ENCODE data around the gene GRID2. TPM values are rescaled to one million over a fixed set of nuclear protein-coding genes. Genes with fewer than 3 reads are reported as not detected.
"Not testable (repeated sequence)": the region's sequence is repeated elsewhere in the genome, so short reads cannot be mapped to it uniquely, and the experiment has no call there.

Gene GRID2
- total and polyA plus RNA-seq, 11 donors = 0.29 to 0.38 (median 0.33) TPM; not detected in 8

- Histone ChIP-seq H3K4me1 (no peaks in the 10 kb centered on the region), H3K27ac (no peak overlapping the region), H3K9me3 (peaks cover 0 to 20% (median 0%) of the 10 kb centered on the region in 12 donors), H3K27me3 (no peaks in the 10 kb centered on the region), H3K36me3 (no peaks in the 10 kb centered on the region), H3K4me3 (no peak overlapping the region)
- WGBS, 4 donors = 89 to 98% (median 92%) methylated on average over 4 of the region's 4 CpGs
- intact Hi-C loops (cut with DNase I) = no loop called here
- TF ChIP-seq POLR2A (IDR thresholded peaks at IDR 0.05) (no peak), CTCF (IDR thresholded peaks at IDR 0.05) (no peak)
- no peak for DNase-seq
- no peak for ATAC-seq
These were observed 129.5 kb downstream of the GRID2 start for GRCh38 chr4:92433272-92433758.

GRCh38 chr4:92438722-92439121 lies 135.0 kb downstream of the GRID2 start:
- H3K27me3 ChIP-seq; H3K36me3 ChIP-seq; H3K27ac ChIP-seq; intact Hi-C loops (cut with DNase I); H3K4me3 ChIP-seq; ATAC-seq; DNase-seq; H3K4me1 ChIP-seq; H3K9me3 ChIP-seq: not testable (repeated sequence)
- 73 to 82% (median 80%) methylated on average over 6 of the region's 6 CpGs for WGBS, 4 donors

GRCh38 chr4:92442131-92442530 lies 138.4 kb downstream of the GRID2 start:
- H3K9me3 ChIP-seq; H3K36me3 ChIP-seq; H3K27me3 ChIP-seq; intact Hi-C loops (cut with DNase I); DNase-seq; ATAC-seq; H3K27ac ChIP-seq; H3K4me3 ChIP-seq; H3K4me1 ChIP-seq: not testable (repeated sequence)
- 76 to 96% (median 94%) methylated on average over 15 to 20 of the region's 20 CpGs for WGBS, 4 donors

DNA sequence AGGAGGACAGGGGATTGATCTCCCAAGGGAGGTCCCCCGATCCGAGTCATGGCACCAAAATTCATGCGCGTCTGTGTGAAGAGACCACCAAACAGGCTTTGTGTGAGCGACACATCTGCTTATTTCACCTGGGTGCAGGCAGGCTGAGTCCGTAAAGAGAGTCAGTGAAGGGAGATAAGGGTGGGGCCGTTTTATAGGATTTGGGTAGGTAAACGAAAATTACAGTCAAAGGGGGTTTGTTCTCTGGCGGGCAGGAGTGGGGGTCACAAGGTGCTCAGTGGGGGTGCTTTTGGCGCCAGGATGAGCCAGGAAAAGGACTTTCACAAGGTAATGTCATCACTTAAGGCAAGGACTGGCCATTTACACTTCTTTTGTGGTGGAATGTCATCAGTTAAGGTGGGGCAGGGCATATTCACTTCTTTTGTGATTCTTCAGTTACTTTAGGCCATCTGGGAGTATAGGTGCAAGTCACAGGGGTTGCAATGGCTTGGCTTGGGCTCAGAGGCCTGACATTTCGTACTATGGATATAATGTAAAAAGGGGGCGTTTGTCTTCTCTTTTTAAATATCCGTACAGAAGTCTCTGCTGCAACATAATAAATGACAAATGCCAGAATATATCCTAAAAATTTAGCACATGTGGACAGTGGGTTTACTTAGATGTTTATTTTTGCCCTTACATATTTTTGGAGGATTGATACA lies 140.5 kb downstream of the GRID2 start:
- WGBS, 4 donors = 84 to 90% (median 86%) methylated on average over 13 of the region's 13 CpGs
- H3K9me3 ChIP-seq; DNase-seq; ATAC-seq; H3K27ac ChIP-seq; H3K4me1 ChIP-seq; H3K36me3 ChIP-seq; H3K4me3 ChIP-seq; intact Hi-C loops (cut with DNase I); H3K27me3 ChIP-seq: not testable (repeated sequence)

DNA sequence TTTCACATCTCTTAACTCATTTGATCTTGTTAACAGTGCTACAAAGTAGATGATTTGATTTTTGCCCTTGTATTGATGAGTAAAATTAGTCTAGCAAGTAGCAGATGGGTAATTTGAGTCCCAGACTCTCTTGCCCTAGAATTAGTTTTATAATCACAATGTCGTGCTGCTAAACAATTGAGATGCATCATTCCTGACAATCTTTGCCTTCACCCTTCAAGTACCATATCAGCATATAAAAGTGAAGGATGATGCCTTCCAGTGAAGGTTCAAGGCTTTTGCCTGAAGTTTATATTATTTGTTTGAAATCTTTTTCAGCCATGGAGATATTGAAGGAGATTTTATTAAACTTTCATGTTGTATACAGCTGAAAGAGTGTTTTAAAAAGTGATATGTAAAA lies 141.4 kb downstream of the GRID2 start:
- WGBS, 4 donors = 26 to 37% (median 30%) methylated on average over 1 of the region's 1 CpG
- no peaks in the 10 kb centered on the region for H3K4me1 ChIP-seq
- ATAC-seq = no peak

More for the DNA sequence above, 141.4 kb downstream of the GRID2 start:
- Histone ChIP-seq H3K27ac (no peak overlapping the region), H3K36me3 (no peaks in the 10 kb centered on the region), H3K9me3 (no peaks in the 10 kb centered on the region), H3K4me3 (no peak overlapping the region), H3K27me3 (no peaks in the 10 kb centered on the region)
- intact Hi-C loops (cut with DNase I) = no loop called here
- no peak for DNase-seq
- no peak for TF ChIP-seq POLR2A (IDR thresholded peaks at IDR 0.05)
- TF ChIP-seq CTCF (IDR thresholded peaks at IDR 0.05) = no peak
